8988T (cell line): ENCODE measurements around the gene ABI2.
A peak's percentile ranks its signal among the peaks of the same experiment; 100 is the strongest.
"Not testable (repeated sequence)": the region's sequence is repeated elsewhere in the genome, so short reads cannot be mapped to it uniquely, and the experiment has no call there.

ENCODE experiments used
- DNase-seq: peaks from one replicate; pipeline ENCODE4 v3.0.0; 2011

Gene ABI2

DNA sequence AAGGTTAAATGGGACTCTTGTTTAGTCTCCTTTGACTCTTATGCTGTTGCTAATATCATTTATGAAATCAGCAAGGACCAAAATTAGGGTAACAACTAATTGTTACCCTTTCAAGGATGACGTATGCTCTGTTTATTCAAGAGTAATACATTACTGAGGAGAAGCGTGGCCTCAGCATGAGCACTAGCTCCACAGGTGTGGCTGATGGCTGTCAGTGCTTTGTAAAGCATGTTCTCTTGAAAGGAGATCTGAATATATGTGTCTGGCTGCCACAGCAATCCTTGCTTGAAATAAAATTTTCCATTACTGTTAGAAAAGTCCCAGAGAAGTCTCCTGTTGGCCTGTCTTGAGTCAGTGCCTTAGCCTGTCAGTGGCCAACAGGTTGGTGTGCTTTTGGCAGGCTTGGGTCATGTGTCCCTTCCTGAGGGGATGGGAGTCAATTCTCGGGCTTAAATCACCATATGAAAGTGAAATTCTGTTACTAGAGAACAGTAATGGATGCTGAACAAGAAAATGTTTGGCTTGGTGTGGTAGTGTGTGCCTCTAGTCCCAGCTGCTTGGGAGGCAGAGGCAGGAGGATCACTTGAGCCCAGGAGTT, 32.7 kb downstream of the ABI2 start:
- no peak for DNase-seq

DNA sequence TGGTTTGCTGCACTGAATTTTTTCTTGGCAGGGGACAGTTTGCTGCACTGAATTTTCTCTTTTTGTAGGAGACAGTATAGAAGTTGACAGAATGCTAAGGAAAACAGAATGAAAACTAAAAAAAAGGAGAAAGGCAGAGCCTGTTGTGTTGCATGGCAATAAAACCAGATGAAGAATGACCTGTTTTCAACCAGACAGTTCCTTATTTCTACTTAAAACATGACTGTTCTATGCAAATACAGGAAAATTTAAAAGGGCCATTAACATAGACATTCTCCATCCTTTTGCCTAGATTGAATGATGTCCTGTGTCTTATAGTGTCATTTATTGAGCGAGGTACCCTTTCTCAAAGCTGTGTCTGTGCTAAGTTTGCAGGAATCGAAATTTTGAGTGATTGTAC, 33.3 kb downstream of the ABI2 start:
- no peak for DNase-seq

DNA sequence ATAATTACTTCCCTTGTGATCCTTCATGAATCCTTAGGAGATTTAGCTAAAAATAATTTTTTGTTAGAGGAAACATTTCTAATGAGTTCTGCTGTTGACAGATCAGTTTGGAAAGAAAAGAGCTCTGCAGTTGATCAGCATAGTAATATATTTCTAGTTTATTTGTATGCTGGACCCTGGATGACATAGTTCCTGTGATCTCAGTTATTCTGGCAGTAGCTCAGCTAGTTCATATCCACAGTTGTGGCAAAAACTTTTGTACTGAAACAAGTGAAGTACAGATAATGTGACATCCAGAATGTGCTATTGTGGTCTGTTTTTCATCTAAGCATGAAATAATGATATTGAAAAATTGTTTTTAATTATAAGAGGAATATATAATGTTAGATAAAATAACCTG, 33.7 kb downstream of the ABI2 start:
- DNase-seq = no peak

DNA sequence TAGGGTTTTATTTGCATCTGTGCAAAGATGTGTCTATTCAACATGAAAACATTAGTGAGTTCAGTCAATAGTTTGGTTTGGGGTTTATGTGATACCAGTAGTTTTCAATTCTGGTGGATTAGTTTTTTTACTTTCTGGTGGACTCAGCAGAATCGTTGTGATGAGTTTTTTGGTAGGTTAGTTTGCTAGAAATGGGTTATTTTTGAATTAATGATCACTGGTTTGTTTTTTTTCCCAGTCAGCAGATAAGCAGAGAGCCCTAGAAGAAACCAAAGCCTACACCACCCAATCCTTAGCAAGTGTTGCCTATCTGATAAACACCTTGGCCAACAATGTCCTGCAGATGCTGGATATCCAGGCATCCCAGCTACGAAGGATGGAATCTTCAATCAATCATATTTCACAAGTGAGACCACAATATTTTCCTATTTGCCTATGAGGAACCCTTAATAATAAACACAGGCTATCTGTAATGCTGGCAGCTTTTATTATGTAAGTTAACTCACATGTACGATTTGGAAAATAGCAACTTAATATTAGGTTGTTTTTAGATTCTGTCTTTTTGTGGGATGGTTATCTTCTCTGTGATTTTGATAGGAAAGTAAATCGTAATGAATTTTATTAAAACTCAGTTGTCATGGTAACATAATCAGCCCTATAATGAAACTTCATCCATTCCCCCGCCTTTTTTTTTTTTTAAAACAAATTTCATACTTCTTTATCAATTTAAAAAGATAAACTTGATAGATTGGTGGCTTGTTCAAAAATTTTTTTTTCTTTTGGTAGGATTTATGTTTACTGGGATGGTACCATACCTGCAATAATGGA, 38.7 kb downstream of the ABI2 start:
- DNase-seq = no peak

DNA sequence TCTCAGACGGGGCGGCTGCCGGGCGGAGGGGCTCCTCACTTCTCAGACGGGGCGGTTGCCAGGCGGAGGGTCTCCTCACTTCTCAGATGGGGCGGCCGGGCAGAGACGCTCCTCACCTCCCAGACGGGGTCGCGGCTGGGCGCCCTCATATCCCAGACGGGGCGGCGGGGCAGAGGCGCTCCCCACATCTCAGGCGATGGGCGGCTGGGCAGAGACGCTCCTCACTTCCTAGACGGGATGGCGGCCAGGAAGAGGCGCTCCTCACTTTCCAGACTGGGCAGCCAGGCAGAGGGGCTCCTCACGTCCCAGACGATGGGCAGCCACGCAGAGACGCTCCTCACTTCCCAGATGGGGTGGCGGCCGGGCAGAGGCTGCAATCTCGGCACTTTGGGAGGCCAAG, 44.5 kb downstream of the ABI2 start:
- DNase-seq = not testable (repeated sequence)

DNA sequence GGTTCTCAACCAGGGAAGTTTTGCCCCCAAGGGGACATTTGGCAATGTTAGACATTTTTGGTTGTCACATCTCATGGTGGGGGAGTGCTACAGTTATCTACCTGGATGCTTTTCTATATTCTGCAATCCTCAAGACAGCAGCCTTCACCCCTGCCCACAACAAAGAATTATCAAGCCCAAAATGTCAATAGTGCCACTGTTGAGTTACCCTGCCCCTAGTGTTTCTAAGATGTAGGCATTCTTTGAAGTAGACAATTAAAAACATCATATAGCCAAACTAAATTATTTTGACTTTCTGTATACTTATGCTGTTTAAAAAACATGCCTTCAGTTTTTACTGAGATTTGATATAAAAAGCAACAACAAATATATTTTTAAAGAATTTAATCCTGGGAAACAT, 48.0 kb downstream of the ABI2 start:
- DNase-seq = no peak

DNA sequence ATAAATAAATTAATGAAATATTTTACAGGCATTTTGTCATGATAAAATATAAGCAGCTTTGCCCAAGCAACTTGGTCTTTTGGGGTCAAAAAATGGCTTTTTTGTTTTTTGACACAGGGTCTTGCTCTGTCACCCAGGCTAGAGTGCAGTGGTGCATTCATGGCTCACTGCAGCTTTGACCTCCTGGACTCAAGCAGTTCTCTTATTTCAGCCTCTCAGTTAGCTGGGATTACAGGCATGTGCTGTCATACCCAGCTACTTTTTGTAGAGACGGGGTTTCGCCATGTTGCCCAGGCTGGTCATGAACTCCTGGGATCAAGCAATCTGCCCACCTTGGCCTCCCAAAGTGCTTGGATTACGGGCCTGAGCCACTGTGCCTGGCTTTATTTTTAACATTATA, 51.0 kb downstream of the ABI2 start:
- no peak for DNase-seq

DNA sequence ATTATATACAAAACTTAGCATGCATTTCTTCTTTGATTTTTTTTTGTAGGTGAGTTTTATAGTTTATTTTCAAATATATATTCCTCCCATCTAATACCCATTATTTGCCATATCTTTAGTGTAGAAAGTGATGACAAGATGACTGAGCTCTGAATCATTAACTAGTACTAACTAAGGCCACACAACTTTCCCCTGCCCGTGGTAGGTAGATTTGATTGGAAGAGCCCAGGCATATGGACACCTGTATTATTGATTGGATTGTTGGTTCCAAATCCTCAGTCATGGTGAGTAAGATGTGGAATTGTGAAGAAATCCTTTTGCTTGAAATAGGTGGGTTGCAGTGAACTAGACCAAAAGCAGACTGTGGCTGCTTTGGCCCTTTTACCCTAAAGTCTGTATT, 54.8 kb downstream of the ABI2 start:
- DNase-seq = no peak

DNA sequence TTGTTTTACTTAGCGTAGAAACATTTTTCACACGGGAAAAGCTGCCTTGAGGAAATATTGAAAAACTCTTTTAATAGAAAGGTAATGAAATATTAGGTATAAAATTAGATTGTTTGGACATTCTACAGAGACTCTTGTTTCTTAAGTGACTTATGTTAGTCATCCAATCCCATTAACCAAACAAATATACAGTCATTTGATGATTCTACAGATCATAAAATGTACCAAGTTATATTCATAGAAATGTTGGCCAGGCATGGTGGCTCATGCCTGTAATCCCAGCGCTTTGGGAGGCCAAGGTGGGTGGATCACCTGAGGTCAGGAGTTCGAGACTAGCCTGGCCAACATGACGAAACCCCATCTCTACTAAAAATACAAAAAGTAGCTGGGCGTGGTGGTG, 60.0 kb downstream of the ABI2 start:
- not testable (repeated sequence) for DNase-seq

DNA sequence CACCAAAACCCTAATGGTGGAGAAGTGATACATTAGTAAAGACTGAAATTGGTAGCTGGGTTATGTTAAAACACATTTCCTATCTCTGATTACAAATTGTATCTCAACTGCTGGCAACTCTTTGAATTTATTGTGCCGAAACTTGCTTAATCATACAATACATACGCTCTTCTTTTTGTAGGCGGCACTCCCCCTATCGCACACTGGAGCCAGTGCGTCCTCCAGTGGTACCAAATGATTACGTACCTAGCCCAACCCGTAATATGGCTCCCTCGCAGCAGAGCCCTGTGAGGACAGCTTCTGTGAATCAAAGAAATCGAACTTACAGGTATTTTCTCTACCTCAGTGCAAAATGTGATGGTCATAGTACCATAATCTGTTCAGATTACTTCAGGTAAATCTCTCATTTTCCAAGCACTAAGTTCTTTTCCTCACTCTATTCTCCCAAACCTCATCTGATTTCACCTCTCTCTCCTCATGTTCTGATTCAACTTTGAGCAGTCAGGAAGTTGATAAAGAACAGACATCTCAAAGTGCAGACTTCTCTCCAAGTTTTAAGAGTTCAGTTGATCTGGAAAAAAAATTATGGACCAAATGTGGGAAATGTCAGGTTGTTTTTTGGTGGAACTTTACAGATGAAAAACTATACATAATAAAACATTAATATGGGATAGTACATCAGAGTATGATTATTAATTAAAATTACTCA, 66.5 kb downstream of the ABI2 start:
- DNase-seq = peak; percentile 24

DNA sequence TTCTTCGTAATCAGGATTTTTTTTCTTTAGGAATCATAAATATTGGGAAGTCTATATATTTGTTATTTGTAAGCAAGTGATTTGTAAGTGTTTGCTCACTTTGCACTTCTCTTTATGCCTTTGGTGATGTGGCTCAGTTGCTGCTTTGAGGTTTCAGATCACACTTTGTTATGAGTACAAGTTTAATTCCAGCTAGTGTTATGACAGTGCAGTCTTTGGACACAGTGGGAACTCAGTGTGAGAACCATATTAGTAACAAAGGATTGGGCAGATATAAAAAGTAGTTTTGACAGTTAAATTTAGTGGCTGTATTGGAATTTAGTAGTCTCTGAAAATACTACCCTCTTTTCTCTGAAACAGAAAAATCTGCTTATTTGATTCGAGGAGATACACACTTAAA, 67.7 kb downstream of the ABI2 start:
- DNase-seq = no peak

DNA sequence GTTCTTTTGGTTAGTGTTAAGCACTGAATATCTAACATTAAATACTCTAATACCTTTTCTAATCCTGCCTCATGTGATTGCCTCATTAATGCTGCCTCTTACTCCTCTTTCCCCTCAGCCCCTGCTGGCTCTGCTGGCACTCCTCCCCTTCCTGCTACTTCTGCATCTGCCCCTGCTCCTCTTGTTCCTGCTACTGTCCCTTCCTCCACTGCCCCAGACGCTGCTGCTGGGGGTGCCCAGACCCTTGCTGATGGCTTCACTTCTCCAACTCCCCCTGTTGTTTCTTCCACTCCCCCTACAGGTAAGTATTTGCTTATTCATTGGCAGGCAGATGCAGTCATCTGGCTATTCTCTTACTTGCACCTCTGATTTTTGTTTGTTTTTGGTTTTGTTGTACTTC, 68.5 kb downstream of the ABI2 start:
- DNase-seq = no peak

DNA sequence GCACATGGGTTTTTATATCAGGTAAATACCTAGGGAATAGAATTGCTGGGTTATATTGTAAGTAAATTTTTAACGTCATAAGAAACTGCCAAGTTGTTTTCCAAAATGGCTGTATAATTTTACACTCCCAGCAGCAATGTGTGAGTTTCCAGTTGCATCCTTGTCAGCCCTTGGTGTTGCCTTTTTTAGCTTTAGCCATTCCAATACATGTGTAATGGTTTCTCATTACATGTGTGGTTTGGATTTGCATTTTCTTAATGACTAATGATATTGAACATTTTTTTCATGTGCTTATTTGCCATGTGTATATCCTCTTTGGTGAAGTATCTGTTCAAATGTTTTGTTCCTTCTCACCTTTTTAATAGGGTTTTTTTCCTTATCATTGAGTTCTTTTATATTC, 70.8 kb downstream of the ABI2 start:
- DNase-seq = no peak

DNA sequence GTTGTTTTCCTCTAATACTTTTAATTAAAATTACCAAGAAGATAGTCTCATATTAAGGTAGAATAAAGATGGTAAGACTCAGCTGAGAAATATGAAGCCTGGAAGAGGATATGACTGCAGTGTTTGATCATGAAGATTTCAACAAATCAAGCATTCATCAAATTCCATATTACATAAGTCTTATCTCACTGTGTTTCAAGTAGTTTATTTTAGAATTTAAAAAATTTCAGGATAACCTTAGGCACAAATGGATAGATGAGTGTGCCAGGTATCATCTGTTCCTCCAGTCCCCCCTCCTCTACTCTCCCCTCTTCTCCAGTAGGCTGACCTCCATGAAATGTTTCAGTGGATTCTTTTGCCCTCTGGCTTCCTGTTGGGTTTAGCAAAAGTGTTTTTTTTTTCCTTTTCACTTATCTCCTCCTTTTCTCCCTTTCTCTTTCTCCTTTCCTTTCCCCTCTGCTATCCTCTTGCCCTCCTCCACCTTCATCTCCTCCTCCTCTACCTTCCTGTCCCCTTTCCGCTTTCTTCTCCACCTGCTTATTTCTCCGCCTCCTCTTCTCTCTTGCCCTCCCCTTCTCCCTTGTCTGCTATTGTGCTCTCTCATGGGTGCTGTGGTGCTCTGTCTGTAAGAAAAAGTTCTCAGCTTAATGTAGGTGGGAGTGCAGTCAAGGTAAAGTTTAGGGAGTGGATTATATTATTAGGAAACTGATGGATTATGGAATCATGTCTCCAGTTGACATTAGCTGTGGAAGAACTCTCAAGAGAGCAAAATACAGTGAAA, 72.8 kb downstream of the ABI2 start:
- DNase-seq = no peak

DNA sequence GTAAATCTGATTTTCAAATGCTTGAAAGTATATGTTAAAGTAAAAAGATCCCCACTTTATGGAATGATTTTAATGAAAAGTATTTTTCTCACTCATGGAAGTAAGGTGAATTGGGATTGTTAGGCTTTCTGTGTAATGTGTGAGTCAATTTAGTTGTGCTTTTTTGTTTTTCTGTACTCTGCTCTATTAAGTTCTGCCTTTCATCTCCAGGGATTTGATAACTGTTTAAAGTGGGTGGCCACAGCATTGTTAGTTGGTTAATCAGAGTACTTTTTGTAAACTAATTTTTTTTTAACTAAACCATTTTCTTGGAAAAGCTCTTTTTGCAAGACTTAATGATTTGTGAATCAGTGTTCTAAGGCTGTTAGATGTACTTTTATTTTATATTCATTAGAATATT, 76.8 kb downstream of the ABI2 start:
- DNase-seq = no peak

DNA sequence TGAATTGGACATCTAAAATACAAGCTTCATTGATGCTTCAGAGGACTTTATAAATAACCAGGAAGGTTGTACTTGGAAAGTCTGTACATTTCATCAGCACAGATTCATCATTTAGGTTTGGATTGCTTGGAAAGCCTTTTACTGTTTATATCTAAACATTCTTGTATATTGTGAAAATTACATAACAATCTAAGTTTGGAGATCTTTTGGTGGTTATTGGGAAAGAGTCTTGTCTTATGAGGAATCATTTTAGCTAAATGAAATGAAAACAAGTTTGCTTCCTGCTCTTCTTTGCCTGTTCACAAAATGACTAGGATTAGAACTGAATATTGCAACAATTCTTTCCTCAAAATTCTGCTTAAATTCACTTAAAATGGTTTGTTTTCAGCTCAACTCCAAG, 79.3 kb downstream of the ABI2 start:
- DNase-seq = no peak

DNA sequence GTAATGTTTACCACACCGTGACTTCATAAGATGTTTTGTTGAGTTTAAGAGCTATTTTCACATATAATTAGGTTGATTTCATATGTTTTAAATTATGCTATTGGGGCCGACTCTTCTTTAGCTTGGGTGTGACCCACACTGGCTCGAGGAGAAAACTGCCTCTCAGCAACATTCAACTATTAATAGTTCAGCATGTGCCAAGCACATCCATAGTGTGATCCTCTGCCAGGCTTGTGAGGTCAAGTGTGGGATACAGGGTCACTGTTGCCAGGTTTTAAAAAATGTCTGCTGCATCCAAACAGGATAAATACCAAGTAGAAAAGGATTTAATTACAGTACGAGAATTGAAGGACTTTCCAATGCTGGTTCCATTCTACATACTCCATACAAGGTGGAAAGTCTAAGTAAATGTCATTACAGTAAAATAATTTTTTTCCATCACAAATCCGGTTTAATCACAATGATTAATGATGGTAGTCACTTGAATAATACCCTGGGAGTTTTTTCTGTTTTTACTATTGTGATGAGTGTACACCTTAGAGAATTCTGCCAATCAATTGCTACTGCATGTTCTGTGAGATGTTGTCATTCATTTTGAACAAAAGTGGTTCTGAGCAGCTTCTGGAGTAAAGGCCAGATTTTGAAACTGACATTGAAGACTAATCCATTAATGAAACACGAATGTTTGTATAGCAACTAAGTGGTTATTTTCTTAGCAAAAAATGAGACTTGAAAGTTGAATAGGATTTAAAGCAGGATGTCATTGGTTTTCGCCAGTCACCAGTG, 84.5 kb downstream of the ABI2 start:
- no peak for DNase-seq

DNA sequence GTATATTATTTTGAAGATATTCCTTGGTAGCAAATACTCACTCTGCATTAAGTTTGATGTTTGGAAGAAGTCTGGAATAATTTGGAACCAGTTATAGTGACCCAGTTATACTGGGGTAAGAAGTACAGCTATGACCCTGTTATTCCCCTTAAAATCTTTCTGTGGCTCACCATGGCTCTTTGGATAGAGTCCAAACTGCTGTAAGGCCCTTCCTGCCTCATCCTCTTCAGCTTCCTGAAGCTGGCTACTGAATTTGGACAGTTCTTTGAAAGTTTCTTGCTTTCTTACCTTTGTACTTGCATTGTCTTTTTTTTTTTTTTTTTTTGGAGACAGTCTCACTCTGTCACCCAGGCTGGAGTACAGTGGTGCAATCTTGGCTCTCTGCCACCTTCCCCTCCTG, 85.6 kb downstream of the ABI2 start:
- DNase-seq = no peak

DNA sequence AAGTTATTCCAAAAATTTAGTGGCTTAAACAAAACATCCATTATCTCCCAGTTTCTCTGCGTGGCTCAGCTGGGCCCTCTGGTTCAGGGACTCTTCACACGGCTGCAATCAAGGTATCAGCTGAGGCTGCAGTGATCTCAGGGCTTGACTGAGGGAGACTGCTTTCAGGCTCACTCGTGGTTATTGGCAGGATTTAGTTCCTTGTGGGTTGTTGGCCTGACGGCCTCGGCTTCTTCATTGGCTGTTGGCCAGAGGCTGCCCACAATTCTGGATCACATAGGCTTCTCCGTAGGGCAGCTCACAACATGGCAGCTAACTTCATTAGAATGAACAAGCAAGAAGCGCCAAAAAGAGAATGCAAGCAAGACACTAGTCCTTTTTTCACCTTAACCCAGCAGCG, 90.1 kb downstream of the ABI2 start:
- DNase-seq = no peak

DNA sequence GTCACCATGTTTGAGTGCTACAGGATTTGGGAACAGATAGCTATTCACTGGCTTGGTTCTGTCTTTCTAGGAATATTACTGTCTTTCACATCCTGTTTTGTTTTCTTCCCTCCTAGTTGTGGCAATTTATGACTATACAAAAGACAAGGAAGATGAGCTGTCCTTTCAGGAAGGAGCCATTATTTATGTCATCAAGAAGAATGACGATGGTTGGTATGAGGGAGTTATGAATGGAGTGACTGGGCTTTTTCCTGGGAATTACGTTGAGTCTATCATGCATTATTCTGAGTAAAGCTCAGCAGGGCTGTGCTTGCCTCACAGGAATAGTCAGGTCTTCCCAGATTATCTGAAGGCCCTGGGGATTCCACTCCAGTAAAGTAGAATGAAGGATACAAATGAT, 98.9 kb downstream of the ABI2 start:
- DNase-seq = no peak

DNA sequence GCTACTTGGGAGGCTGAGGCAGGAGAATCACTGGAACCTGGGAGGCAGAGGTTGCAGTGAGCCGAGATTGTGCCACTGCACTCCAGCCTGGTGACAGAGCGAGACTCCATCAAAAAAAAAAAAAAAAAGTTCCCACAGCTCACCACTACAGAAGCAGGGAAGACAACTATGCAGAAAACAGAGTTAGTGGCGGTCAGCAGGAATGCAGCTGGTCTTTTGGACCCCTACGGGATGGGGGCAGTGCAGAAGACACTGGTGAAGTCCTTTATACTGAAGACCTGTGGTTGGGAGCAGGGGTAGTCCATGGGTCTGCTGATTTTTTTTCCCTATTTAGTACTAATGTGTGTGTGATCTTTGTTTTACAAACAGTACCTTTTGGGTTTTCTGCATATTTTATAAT, 101.4 kb downstream of the ABI2 start:
- not testable (repeated sequence) for DNase-seq

DNA sequence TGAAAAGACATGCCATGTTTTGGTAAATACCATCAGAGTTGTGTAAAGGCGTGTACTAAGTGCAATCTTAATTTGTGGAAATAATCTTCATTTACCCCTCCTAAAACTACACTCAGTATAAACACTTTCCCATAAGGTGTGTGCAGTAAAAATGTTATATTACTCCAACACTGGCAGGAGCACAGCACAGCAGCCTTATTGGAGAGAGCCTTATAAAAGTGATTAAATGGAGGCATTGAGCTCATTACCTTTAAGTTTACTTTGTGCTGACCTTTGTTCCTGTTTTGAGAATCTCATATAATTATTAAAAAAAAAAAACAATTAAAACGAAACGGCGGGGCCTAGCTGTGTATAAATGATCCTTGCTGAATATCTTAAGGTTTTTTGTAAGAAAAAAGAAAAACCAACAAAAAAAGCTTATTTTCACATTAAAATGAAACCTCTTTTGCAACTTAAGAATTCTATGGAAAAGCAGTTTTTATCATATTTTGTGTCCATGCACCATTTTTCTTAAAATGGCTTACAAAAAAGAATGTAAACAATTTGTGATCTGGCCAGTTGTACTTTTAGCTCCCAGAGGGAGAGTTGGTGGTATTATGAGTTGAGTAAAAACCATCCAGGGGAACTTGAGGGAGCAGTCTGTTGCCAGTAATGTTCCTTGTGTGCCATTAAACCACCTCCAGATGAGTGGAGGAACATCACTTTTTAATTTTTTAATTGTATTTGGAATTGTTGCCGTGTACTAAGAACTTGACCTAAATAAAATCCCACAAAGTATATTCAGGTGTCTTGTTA, 103.4 kb downstream of the ABI2 start:
- DNase-seq = no peak
